ENCODE results near the gene RERG. TPM values are rescaled to one million over a fixed set of nuclear protein-coding genes. Genes with fewer than 3 reads are reported as not detected.

RERG gene
- total RNA-seq, 2 experiments from 2014 or later = not detected

DNA sequence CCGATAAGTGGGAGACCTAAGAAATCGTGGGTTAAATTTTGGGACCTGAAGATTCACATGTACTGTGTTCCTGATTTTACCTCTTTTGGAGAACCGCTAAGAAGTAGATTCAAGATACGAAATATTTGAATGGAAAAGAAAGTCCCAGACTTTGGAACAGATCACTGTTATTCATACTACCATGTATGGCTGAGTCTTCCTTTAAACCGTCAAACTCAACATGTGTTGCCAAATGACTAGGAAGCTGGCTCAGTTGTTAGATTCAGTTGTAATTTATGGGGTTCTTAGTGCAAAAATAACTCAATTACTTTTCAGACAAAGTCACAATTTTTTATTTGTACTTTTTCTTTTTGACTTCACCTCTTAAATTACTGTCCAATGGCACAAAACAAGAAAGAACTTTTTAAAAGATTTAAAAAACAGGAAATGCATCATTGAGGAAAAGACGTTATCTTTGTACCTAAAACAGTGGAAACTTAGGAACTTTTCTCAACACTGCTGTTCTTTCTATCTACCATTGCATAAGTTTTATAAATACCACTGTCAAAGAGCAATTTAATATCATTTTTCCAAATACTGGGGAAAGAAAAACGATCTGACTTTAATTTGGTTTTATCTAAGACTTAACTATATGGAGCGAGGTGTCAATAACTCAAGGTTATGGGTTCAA, 15.7 kb downstream of the RERG start:
- Mint-ChIP-seq H3K36me3 (ENCODE audit: low read depth) (no peaks in the 10 kb centered on the region), H3K9me3 (no peaks in the 10 kb centered on the region), H3K27me3 (peaks cover 29% of the 10 kb centered on the region), H3K27ac (no peak overlapping the region), H3K4me1 (ENCODE audit: low read depth) (no peaks in the 10 kb centered on the region), H3K4me3 (no peak overlapping the region)
- ChIA-PET CTCF (interaction anchor here (1.3 kb wide), 1 partner anchor 14 kb away, joined by 3 read pairs; no protein-coding TSS in a partner anchor), POLR2A (no interaction called here)
- Histone ChIP-seq H3K4me3 (ENCODE audit: low read length) (no peak overlapping the region), H3K27me3 (ENCODE audit: control insufficient read depth in 1 of 2, insufficient read depth in 2 of 2, low read length in 2 of 2) (peaks cover 0 to 5% of the 10 kb centered on the region in 2 experiments), H3K9me3 (ENCODE audit: control insufficient read depth in 1 of 2, insufficient read depth in 1 of 2, low read length in 2 of 2) (no peaks in the 10 kb centered on the region), H3K4me1 (ENCODE audit: insufficient read depth, low read length) (no peaks in the 10 kb centered on the region), H3K36me3 (ENCODE audit: insufficient read depth, low read length) (no peaks in the 10 kb centered on the region), H3K27ac (ENCODE audit: low read depth in 1 of 2, low read length in 2 of 2) (no peak overlapping the region)
- DNase-seq (no peak), ATAC-seq (ENCODE audit: poor library complexity) (no peak)
- no peak for TF ChIP-seq CTCF (IDR thresholded peaks at IDR 0.05)
- intact Hi-C loops (cut with DNase I, micrococcal nuclease) = no loop called here

GRCh38 chr12:15201456-15201855, 19.8 kb downstream of the RERG start:
- Mint-ChIP-seq H3K4me3 (no peak overlapping the region), H3K4me1 (ENCODE audit: low read depth) (no peaks in the 10 kb centered on the region), H3K36me3 (ENCODE audit: low read depth) (no peaks in the 10 kb centered on the region), H3K27ac (no peak overlapping the region), H3K9me3 (no peaks in the 10 kb centered on the region), H3K27me3 (peaks cover 9% of the 10 kb centered on the region)
- no peaks in the 10 kb centered on the region for H3K36me3 ChIP-seq (ENCODE audit: insufficient read depth, low read length)
- DNase-seq = no peak
- H3K4me3 ChIP-seq (ENCODE audit: low read length) = no peak overlapping the region
- no peak for ATAC-seq (ENCODE audit: poor library complexity)
- H3K4me1 ChIP-seq (ENCODE audit: insufficient read depth, low read length) = no peaks in the 10 kb centered on the region
- ChIA-PET CTCF (no interaction called here), POLR2A (interaction anchor here (0.7 to 1.0 kb wide), 2 partner anchors 12 to 151 kb away, joined by 4 read pairs; no protein-coding TSS in a partner anchor)
- intact Hi-C loops (cut with DNase I, micrococcal nuclease) = no loop called here
- no peaks in the 10 kb centered on the region for H3K27me3 ChIP-seq (ENCODE audit: control insufficient read depth in 1 of 2, insufficient read depth in 2 of 2, low read length in 2 of 2)
- TF ChIP-seq CTCF (IDR thresholded peaks at IDR 0.05) = no peak
- H3K27ac ChIP-seq (ENCODE audit: low read depth in 1 of 2, low read length in 2 of 2) = no peak overlapping the region
- H3K9me3 ChIP-seq (ENCODE audit: control insufficient read depth in 1 of 2, insufficient read depth in 1 of 2, low read length in 2 of 2) = no peaks in the 10 kb centered on the region

- ATAC-seq (ENCODE audit: poor library complexity) (no peak), DNase-seq (no peak)
- no peaks in the 10 kb centered on the region for H3K27me3 ChIP-seq (ENCODE audit: control insufficient read depth in 1 of 2, insufficient read depth in 2 of 2, low read length in 2 of 2)
- intact Hi-C loops (cut with DNase I, micrococcal nuclease) = no loop called here
- CTCF ChIA-PET = no interaction called here
- no peaks in the 10 kb centered on the region for H3K9me3 Mint-ChIP-seq
- H3K36me3 ChIP-seq (ENCODE audit: insufficient read depth, low read length) = no peaks in the 10 kb centered on the region
- no peaks in the 10 kb centered on the region for H3K9me3 ChIP-seq (ENCODE audit: control insufficient read depth in 1 of 2, insufficient read depth in 1 of 2, low read length in 2 of 2)
- no peaks in the 10 kb centered on the region for H3K4me1 ChIP-seq (ENCODE audit: insufficient read depth, low read length)
- no peaks in the 10 kb centered on the region for H3K4me1 Mint-ChIP-seq (ENCODE audit: low read depth)
- H3K4me3 Mint-ChIP-seq = no peak overlapping the region
- POLR2A ChIA-PET = interaction anchor here (1.0 kb wide), 1 partner anchor 150 kb away, joined by 4 read pairs; no protein-coding TSS in a partner anchor
- TF ChIP-seq CTCF (IDR thresholded peaks at IDR 0.05) = no peak
- H3K36me3 Mint-ChIP-seq (ENCODE audit: low read depth) = no peaks in the 10 kb centered on the region
- peaks cover 9% of the 10 kb centered on the region for H3K27me3 Mint-ChIP-seq
- H3K27ac ChIP-seq (ENCODE audit: low read depth in 1 of 2, low read length in 2 of 2) = no peak overlapping the region
- H3K4me3 ChIP-seq (ENCODE audit: low read length) = no peak overlapping the region
- H3K27ac Mint-ChIP-seq = no peak overlapping the region
Observed at GRCh38 chr12:15201056-15201455, 20.2 kb downstream of the RERG start.

Measured in CD4-positive, alpha-beta T cell (primary cell).